NCI-H2196 treated with DMSO at 0.1 percent for 48 hours (cell line): ENCODE data around the gene ANTXR1.

ENCODE experiments used
- DNase-seq: peaks from one replicate; lab custom pipeline; 2025; ENCODE audit not compliant: unreplicated experiment; lab: John Stamatoyannopoulos, UW

Gene ANTXR1

DNA sequence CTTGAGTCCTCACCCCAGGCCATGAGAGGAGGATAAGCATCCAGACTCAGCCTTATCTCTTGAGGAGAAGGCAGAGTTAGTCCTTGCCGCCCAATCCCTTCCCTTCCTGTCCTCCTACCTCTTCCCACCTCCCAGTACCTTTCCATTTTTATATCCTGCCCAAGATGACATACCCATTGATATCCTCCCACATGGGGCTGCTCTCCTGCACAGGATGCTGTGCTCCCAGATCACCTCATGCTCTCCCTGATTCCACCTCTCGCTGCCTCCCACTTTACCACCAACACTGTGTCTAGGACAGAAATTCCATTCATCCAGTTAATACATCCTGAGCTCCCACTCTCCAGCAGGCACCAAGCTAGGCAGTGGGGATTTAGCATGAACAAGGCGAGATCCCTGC is 191.7 kb downstream of the ANTXR1 start:
- DNase-seq = no peak

GRCh38 chr2:69205076-69205475 is 192.1 kb downstream of the ANTXR1 start:
- no peak for DNase-seq

DNA sequence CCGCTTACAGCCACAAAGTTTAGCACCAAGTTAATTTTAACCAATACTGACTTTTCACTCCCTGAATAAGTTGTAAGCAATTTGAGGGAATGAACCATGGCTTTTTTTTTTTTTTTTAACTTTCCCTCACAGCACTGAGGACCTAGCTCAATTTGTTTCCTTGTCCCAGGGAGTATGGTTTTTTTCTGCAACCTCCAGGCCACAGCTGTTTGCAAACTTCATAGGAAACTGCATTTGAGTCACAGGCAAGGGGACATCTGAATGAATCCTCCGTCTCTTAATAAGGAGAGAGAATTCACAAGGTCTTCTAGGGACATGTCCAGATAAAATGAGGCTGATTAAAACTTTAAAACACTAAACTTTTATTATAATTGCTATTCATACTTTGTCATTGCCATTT is 192.5 kb downstream of the ANTXR1 start:
- DNase-seq = no peak

DNA sequence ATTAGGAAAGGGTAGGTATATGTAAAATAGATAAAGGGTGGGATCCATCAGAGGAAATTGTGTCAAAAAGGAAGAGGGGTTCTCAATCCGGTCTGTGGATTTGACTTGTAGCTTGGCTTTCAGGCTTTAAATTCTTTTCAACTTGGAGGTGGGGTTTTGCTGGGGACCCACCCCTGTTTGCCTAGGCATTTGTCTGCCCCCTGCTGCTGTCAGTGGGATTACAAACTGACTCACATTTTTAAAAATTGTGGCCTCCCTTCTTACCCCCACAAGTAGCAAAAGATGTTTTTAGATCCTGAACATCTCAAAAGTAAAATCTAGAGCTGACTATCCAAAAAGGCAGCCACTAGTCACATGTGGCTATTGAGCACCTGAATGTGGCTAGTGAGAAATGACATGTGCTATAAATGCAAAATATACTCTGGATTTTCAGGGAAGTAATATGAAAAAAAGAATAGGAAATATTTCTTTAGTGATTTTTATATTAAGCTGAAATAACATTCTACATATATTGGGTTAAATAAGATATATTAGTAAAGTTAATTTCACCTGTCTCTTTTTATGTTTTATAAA is 195.1 kb downstream of the ANTXR1 start:
- no peak for DNase-seq

DNA sequence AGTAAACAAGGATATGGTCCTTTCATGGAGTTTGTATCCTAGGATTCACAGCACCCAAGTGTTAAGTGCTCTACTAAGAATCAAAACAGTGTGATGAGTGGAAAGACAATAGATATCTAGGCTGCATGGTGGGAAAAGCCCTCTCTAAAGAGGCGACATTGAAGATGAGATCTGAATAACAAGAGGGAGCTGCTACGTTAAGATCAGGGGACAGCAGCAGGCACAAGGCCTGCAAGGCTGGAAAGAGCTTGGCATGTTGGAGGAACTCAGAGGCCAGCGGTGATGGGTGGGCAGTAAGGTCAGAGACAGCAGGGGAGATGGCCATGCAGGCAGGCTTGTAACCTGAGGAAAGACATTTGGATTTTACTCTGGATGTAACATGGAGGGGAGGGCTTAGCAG is 196.5 kb downstream of the ANTXR1 start:
- DNase-seq = no peak

DNA sequence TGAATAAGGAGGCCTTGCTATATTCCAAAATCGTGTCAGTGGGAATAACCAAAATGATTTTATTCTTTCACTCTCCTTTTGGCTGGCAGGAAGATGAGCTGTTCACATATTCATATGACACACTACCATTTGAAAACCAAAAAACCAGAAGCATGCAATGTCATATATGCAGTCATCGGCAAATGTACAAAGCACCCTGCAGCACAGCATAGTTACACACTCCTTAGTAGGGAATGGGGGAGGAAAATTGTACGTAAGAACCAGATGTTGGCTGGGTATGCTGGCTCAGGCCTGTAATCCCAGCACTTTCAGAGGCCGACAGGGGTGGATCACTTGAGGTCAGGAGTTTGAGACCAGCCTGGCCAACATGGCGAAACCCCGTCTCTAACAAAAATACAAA is 197.4 kb downstream of the ANTXR1 start:
- no peak for DNase-seq

- no peak for DNase-seq
Observed at GRCh38 chr2:69211048-69211447, 198.1 kb downstream of the ANTXR1 start.

DNA sequence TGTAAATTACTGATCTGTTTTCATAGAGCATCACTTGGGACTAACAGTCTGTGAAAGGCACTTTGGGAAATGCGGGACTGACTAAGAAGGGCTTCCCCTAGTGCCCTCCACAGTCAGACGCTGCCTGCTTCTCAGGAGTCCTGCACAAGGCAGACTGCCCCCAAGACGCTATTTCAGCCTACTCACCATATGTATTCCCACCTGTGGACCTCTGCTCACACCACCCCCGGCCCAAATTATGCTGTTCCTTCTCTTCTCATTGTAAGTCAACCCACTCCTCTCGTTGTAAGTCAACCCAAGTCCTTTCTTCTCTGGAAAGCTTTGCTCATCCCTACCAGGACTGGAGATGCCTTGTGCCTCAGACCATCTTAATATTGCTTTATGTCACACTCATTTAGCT is 198.7 kb downstream of the ANTXR1 start:
- DNase-seq = no peak

DNA sequence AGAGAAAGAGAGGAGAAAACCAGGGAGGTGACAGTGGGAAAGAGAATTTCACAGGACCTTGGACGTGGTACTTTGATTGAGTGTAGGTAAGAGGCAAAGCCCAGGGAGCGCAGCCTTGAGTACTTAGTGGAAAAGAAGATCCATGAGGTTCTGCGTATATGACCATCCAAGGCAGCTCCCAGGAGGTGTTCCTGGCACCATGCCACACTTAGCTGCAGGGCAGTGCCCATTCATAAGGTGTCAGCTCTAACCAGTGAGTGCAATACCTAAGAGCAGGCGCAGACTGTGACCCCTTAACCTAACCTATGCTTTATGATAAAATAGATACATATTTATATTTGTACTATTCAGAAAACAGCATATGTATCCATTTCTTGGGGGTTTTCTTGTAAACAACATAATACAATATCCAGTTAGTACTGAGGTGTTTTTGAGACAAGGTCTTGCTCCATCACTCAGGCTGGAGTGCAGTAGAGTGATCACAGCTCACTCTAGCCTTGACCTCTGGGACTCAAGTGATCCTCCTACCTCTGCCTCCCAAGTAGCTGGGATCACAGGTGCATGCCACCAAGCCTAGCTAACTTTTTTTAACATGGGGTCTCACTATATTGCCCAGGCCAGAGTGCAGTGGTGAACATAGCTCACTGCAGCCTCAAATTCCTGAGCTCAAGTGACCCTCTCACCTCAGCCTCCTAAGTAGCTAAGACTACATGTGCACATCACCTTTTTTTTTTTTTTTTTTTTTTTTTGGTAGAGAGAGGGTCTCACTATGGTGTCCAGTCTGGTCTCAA is 199.5 kb downstream of the ANTXR1 start:
- no peak for DNase-seq

GRCh38 chr2:69213201-69213600 is 200.2 kb downstream of the ANTXR1 start:
- no peak for DNase-seq

DNA sequence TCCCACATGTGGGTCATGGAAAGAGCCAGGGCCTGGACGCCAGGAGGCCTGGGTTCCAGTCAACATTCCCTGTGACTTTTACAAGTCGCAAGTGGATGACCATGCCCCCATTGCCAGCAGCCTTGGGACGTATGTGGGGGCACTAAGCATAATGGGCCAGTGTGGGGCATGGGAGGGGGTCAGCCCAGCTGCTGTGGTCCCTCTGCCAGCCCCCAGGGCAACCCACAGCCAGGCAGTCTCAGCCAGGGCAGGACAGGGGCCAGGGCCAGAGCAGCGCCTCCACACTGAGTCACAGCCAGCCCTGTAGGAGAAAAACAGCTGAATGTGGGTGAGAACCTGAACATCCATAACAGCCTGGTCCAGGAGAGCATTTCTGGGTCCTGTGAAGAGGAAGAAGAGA is 200.8 kb downstream of the ANTXR1 start:
- no peak for DNase-seq

DNA sequence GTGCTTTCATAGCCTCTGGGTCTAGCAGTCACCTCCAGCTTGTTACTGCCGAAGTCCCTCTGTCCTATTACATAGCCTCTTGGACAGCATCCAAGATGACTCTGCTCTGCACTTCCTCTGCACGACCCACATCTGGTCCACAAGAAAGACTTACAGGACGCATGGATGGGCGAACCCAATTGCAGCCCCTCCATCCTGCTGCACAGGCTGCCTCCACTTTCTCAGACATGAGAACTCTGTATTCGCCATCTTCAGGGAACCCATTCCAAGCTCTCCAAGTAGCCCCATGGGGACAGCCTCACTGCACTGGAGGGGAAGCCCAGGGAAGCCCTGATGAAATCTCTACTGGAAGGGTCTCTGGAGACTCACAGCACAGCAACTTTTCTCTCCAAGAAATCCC is 201.9 kb downstream of the ANTXR1 start:
- DNase-seq = no peak

DNA sequence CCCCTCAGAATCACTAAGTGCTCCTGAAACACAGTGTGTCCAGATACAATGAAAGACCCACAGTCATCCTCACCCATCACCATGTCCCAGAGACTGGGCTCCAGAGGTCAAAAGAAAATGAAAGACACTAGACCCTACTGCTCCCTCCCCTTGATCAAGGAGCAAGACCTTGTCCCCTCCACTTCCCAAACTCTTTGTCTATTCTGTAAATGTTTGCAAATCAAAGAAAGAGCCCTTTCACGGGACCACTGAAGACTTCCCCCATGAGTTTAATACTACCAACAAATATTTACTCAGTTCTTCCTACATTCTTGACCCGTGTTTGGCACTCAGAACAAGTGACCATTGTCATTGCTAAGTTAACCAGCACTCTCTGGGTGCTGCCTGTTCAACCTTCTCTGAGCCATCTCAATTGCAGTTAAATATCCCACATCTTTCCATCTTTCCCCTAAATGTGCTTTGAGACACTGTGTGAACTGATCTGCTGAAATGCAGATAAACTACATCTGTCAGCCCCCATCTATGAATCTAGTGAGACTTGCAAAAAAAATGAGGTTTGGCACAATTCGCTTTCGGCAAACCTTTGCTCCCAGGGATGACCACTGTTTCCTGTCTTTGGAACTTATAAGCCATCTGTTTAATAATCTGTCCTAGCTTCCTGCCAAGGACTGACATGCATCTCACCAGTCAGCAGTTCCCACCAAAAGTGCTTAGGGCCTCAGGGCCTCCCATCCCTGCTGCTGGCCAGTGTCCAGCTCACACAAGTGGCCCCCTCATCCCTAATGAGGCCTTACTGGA is 203.8 kb downstream of the ANTXR1 start:
- no peak for DNase-seq

- DNase-seq = no peak
Observed at GRCh38 chr2:69217333-69218080, 204.5 kb downstream of the ANTXR1 start.

- DNase-seq = no peak
Observed at GRCh38 chr2:69221512-69221911, 208.5 kb downstream of the ANTXR1 start.

GRCh38 chr2:69221960-69222751 is 209.2 kb downstream of the ANTXR1 start:
- DNase-seq = no peak

DNA sequence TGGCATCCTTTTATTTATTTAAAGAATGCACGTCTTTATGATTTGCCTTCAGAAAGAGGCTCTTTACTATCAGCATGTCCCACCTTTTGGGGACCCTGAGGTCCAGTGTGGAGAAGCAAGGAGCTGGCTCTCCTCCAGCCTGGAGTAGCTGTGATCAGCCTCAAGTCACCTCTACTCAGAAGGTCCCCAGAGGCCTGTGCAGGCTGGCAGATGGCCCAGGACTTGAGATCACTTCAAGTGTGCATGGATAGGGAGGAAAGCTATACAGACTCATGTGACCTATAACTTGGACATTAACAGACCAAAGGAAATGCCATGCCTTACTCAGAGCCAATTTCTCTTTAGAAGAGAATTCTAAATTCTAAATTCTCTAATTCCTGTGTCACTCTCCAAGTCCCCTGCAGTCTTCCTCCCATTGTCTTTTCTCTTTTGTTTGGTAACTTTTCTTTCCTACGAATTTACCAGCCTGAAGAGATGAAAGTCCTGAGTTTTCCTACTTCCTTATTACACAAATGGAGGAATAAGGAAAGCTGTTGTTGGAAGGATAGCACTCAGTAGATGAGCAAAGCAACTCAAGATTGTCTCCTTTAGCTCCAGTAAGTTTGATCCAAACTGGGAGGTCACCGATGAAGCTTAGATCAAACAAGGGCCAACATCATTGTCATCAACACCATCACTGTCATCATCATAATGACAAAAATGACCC is 210.1 kb downstream of the ANTXR1 start:
- no peak for DNase-seq

GRCh38 chr2:69223759-69224511 is 211.0 kb downstream of the ANTXR1 start:
- DNase-seq = no peak

- DNase-seq = no peak
Observed at GRCh38 chr2:69224512-69224837, 211.5 kb downstream of the ANTXR1 start.
